ENCODE data around the gene CD82.
"Not testable (repeated sequence)": the region's sequence is repeated elsewhere in the genome, so short reads cannot be mapped to it uniquely, and the experiment has no call there.

- TF ChIP-seq CTCF, POLR2A (IDR thresholded peaks at IDR 0.05): not testable (repeated sequence)
Measured at GRCh38 chr11:44660535-44660934, 95.1 kb downstream of the CD82 start.
